ENCODE results near the gene KLHL25.
"Not testable (repeated sequence)": the region's sequence is repeated elsewhere in the genome, so short reads cannot be mapped to it uniquely, and the experiment has no call there.

Gene KLHL25

DNA sequence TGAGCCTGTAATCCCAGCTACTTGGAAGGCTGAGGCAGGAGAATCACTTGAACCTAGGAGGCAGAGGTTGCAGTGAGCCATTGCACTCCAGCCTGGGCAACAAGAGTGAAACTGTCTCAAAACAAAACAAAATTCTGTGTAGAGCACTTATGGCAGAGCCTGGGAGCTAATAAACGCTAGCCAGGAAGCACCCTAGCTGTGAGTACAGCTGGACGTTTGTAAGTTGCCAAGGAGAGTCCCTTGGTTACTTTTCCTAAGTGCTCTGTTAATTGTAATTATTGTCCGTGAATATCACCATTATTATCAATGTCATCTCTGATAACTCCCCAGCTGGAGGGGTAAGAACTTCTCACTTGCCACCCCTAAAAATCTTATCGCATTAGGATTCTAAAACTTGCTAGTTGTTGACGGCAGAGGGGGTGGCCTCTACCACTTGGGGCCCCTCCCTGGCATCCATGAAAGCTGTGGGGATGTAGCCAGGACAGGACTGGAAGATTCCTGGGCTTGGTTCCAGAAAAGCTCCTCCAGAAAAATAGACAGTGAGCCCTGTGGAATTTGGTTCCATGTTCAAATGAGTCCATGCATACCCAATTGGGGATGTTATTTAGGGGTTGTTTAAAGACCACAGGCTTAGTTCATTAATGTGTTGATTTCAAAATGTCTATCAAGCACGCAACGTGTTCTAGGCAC lies 9.9 kb upstream of the KLHL25 start:
- DNase-seq (ENCODE audit: low spot score), result no peak

DNA sequence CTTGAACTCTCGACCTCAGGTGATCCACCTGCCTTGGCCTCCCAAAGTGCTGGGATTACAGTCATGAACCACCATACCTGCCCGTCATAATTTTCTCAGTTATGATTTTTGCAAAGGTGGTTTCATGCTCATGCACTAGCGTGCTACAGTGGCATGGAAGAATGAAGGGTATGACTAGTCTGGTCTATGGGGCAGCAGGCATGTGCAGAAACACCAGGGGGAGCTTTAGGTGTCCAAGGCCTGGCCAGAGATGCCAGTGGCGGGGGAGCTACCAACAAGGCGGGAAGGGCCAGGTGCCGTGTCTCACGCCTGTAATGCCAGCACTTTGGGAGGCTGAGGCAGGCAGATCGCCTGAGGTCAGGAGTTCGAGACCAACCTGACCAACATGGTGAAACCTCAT lies 7.9 kb upstream of the KLHL25 start:
- DNase-seq (ENCODE audit: low spot score), result not testable (repeated sequence)

DNA sequence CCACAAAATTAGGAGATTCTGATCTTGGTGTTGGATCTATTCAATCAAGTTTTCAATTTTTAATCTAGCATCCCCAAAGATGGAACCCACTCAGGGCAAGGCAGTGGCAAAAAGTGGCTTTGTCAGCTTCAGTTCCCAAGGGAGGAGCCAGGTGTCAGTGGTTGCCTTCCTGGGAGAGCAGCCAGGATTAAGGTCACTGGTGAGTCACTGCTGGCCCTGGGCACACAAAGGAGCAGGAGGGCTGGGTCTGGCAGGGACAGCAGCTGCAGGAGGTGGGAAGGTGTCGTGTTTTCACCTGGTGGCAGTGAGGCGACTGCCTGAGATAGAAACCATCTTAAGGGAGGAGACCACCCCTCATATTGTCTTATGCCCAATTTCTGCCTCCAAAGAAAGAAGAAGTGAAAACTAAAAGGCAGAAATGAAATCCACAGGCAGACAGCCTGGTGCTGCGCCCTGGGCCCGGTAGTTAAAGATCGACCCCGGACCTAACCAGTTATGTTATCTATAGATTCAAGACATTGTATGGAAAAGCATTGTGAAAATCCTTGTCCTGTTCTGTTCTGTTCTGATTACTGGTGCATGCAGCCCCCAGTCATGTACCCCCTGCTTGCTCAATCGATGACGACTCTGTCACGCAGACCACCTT lies 5.9 kb upstream of the KLHL25 start:
- DNase-seq (ENCODE audit: low spot score), result peak; percentile 26

DNA sequence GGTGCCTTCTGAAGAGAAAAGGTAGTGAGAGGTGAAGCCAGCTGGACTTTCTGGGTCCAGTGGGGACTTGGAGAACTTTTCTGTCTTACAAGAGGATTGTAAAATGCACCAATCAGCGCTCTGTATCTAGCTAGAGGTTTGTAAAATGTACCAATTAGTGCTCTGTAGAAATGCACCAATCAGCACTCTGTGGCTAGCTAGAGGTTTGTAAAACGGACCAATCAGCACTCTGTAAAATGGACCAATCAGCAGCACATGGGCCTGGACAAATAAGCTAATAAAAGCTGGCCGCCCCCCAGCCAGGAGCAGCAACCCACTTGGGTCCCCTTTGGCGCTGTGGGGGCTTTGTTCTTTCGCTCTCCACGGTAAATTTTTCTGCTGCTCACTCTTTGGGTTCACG lies 1.6 kb upstream of the KLHL25 start:
- not testable (repeated sequence) for DNase-seq (ENCODE audit: low spot score)

DNA sequence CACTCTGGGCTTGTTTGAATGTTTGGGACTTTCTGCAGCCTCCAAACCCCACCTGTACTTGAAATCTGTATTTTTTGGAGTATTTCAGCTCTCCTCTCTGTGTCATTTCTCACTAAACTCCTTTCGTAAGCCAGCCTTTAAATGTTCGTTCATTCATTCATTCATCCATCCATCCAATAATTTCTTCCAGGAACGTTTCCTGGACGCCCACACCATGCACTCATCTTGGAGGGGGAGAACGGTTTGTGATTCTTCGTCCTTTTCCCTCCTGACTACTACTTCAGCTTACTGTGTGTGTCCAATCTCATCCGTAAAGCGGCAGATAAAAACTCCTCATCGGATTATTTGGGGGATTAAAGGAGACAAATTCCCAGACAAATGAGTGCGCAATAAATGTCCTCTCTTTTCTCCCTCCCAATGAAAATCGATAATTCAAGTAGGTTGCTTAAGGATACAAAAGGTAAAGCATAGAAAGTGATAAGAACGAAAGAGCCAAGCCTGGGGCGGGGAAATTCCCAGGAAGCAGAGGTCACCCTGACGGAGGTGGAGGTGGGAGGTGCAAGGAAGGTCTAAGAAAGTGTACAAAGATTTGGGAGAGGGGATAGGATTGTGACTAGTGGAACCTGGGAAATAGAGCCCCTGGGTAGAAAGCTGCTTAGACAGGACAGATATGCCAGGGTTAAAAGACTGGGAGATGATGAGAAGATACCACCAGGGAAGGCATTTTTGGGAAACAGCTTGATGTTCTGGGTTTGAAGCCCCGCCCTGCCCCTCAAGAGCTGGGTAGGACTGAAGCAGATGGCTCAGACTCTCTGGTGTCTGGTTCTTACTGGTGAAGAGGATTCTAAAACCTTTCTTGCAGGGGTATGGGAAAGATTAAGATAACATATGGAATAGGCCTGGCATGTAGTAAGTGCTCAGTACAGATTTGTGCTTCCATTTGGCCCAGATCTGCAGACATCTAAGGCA lies 896 bp upstream of the KLHL25 start:
- DNase-seq (ENCODE audit: low spot score), result no peak

DNA sequence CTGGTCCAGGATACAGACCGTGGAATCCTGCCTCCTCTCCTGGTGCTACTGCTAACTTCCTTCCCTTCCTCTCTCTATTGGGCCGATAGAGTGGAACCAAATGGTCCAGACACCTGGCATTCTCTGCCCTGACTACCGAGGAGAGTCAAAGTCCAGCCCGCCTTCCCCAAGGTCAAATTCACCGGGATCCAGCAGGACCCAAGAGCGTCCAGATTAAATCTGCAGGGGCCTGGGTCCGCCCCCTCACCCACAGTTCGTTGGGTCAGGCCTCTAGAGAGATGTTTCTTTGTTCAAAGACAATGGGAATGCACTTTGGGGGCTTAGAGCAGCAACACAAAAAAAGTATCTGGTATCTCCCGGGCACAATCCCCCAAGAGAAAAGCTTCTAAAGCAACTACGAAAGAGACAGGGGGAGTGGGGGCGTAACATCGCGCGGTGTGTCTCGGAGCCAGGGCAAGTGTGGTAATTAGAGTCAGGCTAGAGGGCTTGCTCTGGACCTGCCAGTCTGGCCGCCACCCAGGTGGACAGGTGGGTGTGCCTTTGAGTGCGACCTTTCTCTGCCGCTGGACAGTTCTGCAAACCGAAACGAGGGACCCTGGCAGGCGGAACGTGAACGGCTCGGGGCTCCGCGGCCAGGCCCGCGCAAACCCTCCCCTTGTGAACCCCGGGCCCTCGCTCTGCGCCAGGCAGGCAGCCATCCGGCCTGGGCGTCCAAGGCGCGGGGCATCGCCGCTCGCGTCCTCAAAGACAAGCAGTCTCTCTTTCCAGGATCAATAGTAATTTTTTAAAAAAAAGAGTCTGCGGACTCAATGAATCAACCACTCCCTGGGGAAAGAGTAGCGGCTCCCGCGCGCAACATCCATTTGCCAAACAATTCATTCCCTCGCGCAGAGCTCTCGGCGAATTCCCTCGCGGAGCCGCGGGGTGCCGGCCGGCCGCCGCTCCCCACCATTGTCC lies 806 bp downstream of the KLHL25 start:
- DNase-seq (ENCODE audit: low spot score), result peak; percentile 54

DNA sequence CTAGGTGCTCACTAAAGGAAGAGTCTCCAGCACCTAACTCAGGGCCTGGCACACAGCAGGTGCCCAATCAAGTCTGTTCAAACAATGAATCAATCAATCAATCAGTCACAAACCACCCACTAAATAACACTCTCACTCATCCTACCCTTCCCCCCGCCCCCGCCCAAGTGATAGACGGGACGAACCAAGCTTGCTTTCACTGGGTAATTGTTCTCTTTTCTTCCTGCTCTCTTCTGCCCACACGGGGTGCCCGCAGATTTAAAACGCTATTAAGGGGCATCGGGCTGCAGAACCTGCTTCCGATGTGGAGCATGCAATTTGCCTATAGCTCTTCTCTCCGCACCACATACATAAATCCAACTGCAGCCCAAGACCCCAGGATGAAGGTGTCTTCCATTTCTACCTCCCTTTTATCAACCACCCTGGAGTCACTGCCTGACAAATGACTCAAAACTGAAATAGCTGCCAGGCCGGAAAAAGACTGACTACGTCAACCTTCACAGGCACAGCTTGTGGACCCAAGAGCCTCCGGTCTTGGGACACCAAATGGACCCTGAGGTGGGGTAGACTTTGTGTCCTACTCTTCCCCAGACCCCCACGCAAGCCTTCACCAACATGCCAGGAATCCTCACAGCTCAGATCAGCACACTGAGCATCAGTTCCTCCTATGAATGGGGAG lies 1.7 kb downstream of the KLHL25 start:
- no peak for DNase-seq (ENCODE audit: low spot score)

DNA sequence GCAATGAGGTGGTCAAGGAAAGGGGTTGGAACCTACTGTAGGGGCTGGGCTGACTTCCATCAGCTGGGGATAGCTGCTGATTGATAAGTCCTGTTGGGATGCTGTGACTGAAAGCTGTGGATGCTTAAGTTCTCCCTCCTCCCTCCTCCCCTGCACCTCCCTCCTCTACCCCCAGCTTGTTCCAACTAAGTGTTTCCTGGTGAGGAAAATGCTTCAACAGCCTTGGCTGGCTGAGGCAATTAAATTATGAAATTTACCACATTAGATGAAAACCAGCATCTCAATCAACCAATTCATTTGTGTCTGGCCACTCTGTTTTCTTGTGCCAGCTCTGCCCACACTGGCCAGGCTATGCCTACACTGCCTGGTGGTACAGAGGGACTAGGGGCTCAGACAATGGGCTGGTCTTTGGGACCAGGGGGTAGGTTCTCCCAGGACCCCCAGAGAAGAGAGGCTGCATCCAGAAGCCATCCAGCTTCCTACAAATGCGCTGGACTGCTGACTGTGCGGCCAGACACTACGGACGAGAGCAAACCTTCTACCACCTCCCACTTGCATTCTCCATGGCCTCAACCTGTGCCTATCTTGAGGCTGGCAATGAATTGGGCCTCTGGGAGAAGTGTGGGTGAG lies 2.5 kb downstream of the KLHL25 start:
- DNase-seq (ENCODE audit: low spot score), result no peak

DNA sequence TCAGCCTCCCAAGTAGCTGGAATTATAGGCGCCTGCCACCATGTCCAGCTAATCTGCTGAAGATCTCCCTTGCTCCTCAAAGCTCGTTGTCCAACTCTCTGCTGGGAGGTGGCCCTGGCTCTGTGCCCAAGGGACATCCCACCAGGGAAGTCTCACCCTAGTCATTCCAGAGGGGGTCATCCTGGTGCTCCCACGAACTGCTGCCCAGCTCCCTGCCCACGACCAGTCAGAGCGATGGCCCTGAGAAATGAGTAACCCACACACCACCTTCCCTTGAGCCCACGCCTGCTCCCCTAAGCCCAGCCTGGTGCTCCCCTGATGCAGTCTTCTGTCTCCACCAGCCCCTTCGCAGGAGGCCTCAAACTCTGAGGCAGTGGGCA lies 5.2 kb downstream of the KLHL25 start:
- DNase-seq (ENCODE audit: low spot score), result no peak

DNA sequence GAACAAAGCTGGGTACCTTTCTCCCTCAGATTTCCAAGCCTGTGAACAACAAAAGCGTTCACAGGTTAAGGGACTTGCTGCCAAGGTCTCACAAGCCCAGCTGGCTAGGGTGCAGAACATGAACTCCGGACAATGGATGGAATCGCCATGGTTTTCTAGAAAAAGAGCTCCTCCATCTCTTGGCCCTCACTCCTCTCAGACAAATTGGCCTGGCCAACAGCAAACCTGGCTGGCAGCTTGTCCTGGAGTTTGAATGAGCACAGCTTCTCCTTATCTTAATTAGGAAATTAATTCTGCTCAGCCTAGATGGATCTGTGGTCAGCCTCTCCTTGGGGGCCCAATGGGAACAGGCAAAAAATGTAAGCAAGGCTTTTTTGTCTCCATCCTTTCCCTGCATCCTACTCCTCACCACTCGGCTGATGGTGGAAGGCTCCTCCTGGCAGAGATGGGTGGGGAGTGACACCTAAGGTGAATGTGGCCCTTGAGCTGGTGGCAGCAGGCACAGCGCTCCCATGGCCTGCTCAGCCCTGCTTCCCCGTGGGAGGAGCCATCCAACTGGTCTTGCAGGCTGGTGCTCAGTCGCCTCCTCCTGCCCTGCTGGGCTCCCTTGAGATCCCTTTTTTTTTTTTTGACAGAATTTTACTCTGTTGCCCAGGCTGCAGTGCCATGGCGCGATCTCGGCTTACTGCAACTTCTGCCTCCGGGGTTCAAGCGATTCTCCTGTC lies 5.8 kb downstream of the KLHL25 start:
- no peak for DNase-seq (ENCODE audit: low spot score)

DNA sequence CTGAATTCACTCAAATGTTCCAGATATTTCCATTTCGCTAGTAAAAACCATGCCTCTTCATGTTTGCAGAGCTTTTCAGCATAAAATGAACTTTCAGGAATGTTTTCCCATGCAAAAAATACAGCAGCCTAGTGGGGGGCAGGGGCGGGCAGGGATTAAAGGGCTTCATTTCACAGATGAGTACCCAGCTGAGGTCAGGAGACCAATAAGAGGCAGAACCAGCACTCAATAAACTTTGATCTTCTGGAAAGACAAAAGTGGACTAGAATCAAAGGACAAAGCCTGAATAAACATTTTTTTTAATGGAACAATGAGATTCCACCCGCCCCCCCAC lies 8.0 kb downstream of the KLHL25 start:
- no peak for DNase-seq (ENCODE audit: low spot score)

DNA sequence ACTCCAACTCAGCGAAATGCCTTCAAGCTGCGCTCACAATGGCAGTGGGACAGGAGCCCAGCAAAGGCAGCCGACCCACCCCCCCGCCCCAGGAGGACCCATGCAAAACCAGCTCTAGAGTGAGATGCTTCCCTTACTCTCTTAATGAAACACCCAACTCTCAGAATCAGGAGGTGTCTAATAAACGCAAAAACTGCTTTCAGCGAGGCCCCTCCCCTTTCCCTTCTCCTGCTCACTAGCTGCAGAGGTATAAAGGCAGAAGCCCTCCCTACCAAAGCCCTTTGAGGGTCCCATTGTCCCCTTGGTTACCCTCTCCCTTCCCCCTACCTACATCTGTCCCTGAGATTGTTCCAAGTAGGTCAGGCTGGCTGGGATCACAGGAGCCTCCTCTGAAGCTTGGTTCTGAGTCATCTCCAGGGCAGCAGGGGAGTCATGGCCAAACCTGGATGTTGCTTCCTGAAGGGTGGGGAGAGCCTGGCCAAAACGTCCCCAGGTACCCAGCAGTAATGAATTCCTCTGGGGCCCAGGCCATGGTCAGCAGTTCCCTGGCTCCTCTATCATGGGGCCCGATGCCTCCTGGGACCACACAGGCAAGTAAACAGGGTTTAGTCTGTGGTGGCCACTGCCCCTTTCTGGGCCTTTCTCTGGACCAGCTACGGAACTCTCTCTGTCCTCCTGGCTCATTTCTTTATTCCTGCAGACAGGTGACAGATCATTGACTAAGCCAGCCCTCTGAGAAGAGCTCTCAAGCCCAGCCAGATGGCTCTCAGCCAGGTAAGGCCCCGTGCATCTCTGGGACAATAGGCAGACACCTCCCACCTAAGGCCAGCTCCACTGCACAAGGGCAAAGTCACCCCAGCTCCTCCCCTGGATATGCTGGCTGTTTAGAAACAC lies 8.6 kb downstream of the KLHL25 start:
- DNase-seq (ENCODE audit: low spot score), result peak; percentile 74

DNA sequence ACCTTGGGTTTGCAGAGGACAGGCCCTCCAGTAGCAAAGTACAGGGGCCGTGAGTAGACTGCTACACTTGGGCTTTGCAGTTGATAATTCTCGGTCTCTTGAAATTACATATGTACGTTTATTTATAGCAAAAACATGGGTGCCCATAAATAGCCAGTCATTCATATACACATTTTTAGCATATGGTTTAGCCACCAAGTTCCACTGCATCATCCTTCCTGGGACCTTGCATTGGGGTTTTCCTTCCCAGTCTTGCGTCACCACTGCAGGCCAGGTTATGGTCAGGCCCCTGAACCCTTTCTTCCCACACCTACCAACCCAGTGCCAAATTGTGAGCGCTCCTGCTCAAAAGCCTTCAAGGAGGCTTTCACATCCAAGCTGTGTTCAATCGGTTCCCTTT lies 12.7 kb downstream of the KLHL25 start:
- no peak for DNase-seq (ENCODE audit: low spot score)

DNA sequence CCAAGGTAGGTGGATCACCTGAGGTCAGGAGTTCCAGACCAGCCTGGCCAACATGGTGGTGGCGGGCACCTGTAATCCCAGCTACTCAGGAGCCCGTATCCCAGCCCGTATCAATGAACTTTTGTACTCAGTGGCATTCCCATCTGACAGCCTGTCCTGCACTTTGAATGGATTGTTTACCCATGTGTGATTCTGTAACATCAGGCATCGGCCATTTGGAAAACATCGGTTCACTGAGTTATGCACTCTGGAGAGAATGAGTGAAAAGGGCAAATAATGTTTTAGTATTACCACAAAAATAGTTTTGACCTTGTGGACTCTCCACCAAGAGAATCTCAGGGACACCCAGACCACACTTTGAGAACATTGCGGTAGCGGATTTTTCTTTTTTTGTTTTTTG lies 13.6 kb downstream of the KLHL25 start:
- no peak for DNase-seq (ENCODE audit: low spot score)

DNA sequence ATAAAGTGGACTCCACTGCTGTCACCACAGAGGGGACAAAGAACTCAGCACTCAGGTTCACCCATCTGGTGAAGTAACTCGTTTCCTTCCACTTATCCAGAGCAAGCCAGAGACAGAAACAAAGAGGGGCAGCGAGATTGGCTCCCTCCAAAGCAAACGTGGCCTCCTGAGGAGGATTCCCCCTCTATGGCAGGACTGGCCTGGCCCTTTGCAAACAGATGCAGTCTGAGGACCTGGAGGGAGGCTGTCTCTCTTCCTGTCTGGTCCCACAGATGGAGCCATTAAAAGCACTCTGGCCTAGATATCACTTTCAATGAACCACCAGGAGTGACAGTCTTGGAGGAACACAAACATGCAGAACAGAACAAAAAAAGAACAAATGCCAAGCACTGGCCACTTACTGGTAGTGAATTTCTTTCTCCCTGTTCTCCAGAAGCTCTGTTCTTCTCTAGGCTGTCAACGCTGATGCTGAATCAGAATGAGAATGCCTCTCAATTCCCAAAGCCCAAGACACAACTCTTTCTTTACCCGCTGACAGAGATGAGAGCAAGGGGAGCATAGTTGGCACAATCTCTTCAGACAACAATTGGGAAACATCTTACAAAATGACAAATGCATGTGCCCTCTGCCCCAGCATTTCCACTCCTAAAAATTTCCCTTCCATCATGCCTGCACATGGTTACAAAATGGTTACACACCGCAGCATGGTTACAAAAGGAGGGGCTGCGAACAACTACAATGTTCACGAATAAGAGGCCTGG lies 14.3 kb downstream of the KLHL25 start:
- no peak for DNase-seq (ENCODE audit: low spot score)

DNA sequence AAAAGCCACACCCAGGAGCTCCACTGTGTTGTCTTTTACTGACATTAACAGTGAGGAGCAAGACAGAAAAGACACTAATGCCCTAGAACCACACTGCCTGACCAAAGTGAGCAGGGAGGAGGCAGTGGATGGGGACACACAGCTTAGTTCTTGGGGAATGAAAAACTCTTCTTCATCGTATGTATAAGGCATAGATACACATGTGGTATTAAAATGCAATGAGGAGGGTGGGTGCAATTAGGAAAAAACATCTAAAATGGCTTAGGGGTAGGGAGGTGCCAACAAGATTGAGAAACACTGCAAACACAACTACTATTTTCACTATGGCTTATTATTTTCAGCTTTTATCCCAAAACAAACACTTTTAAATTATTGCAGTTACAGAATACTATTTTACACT lies 15.5 kb downstream of the KLHL25 start:
- DNase-seq (ENCODE audit: low spot score), result no peak

DNA sequence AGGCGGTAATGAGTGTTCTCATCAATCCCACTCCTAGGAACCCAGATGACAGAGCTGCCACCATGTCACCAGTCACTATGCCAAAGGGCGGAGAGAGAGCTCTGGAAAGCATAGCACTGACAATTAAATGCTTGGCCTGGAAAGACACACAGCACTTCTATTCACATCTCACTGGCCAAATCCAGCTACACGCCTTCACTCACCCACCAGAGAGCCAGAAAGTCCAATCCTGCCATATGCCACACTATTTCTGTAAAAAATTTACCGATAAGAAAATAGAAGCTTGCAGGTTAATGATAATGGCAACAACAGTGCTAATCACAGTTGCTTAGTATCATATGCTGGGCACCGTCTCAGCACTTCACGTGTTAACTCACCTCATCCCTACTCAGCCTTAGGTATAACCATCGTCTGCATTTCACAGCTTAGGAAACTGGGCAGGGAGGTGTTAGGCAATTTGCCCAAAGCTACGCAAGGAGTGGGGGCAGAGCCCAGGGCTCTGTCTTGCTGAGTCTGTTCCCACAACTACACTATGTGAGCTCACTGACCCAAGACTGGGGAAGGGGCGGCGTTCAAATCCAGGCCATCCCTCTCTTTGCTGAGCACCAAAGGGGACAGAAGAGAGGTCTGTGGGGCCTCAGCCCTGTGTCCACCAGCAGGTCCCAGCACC lies 16.5 kb downstream of the KLHL25 start:
- no peak for DNase-seq (ENCODE audit: low spot score)

Data from hepatic stellate cell (primary cell).